Activated T-cell treated with anti-CD3 and anti-CD28 coated beads, Interleukin-2, amount 50 U/mL, for 72 hours (primary cell): ENCODE results near the gene ZDHHC11. TPM values are rescaled to one million over a fixed set of nuclear protein-coding genes. Genes with fewer than 3 reads are reported as not detected.
"Not testable (repeated sequence)": the region's sequence is repeated elsewhere in the genome, so short reads cannot be mapped to it uniquely, and the experiment has no call there.

Source experiments
- ATAC-seq, 2 donors: fragments of 150-1000 bp; cut with Tn5 transposase; replicated peaks in 1 of 2; 2 replicates each; pipeline ENCODE4 v1.10.0; 2021; ENCODE audit warnings: moderate library complexity in 2 of 2, mild to moderate bottlenecking in 1 of 2
- DNase-seq, 2 donors: peaks; one replicate each; pipeline ENCODE4 v3.0.0; 2021 to 2022; ENCODE audit warnings: mixed read lengths in 1 of 2
- H3K27ac Mint-ChIP-seq: one replicate; pipeline ENCODE4 v1.8.0; 2022; ENCODE audit warnings: mild to moderate bottlenecking, moderate library complexity, mixed read lengths
- H3K27me3 Mint-ChIP-seq: one replicate; pipeline ENCODE4 v1.8.0; 2022; ENCODE audit warnings: low read depth, mixed read lengths
- H3K36me3 Mint-ChIP-seq, 2 donors: one replicate each; pipeline ENCODE4 v1.8.0; 2022; ENCODE audit warnings: mixed read lengths in 2 of 2, mild to moderate bottlenecking in 1 of 2; ENCODE audit not compliant: insufficient read depth in 2 of 2
- H3K4me1 Mint-ChIP-seq: one replicate; pipeline ENCODE4 v1.8.0; 2022; ENCODE audit warnings: low read depth, mixed read lengths
- H3K4me3 Mint-ChIP-seq, 2 donors: one replicate each; pipeline ENCODE4 v1.8.0; 2022; ENCODE audit warnings: mild to moderate bottlenecking in 2 of 2, mixed read lengths in 2 of 2, moderate library complexity in 2 of 2
- H3K9me3 Mint-ChIP-seq, 2 donors: one replicate each; pipeline ENCODE4 v1.8.0; 2022; ENCODE audit warnings: mixed read lengths in 2 of 2
- total RNA-seq, 2 donors: library from RNA; stranded (reverse); gene quantifications; one replicate each; pipeline ENCODE4 v1.2.3, GENCODE V29; 2022

The ZDHHC11 gene
- total RNA-seq, 2 donors from 2014 or later: 28.3 to 29.5 TPM

GRCh38 chr5:819078-819477 lies 31.7 kb downstream of the ZDHHC11 start:
- DNase-seq (no peak), ATAC-seq (no peak)
- H3K4me1 Mint-ChIP-seq: no peaks in the 10 kb centered on the region
- no peak overlapping the region for H3K27ac Mint-ChIP-seq
- H3K36me3 Mint-ChIP-seq: peaks cover 3 to 4% of the 10 kb centered on the region in 2 donors
- H3K27me3 Mint-ChIP-seq: no peaks in the 10 kb centered on the region
- H3K9me3 Mint-ChIP-seq: peaks cover 0 to 2% of the 10 kb centered on the region in 2 donors
- H3K4me3 Mint-ChIP-seq: no peak overlapping the region

- Mint-ChIP-seq H3K27me3 (no peaks in the 10 kb centered on the region), H3K4me3 (no peak overlapping the region), H3K36me3 (peaks cover 2 to 3% of the 10 kb centered on the region in 2 donors), H3K9me3 (peaks cover 0 to 2% of the 10 kb centered on the region in 2 donors), H3K4me1 (no peaks in the 10 kb centered on the region), H3K27ac (no peak overlapping the region)
- ATAC-seq (no peak), DNase-seq (no peak)
These were observed 34.6 kb downstream of the ZDHHC11 start for GRCh38 chr5:816176-816575.

- Mint-ChIP-seq H3K4me3 (no peak overlapping the region), H3K27me3 (no peaks in the 10 kb centered on the region), H3K36me3 (peaks cover 2 to 3% of the 10 kb centered on the region in 2 donors), H3K4me1 (no peaks in the 10 kb centered on the region), H3K9me3 (peaks cover 0 to 2% of the 10 kb centered on the region in 2 donors), H3K27ac (no peak overlapping the region)
- no peak for DNase-seq
- ATAC-seq: no peak
These were observed 35.3 kb downstream of the ZDHHC11 start for GRCh38 chr5:815449-815848.

- not testable (repeated sequence) for DNase-seq, H3K27me3 Mint-ChIP-seq, H3K9me3 Mint-ChIP-seq, H3K27ac Mint-ChIP-seq, ATAC-seq, H3K4me1 Mint-ChIP-seq, H3K36me3 Mint-ChIP-seq, H3K4me3 Mint-ChIP-seq
These were observed 37.2 kb downstream of the ZDHHC11 start for GRCh38 chr5:813575-813974.

GRCh38 chr5:811384-811783 lies 39.4 kb downstream of the ZDHHC11 start:
- not testable (repeated sequence) for H3K27ac Mint-ChIP-seq, H3K4me3 Mint-ChIP-seq, H3K9me3 Mint-ChIP-seq, H3K4me1 Mint-ChIP-seq, H3K36me3 Mint-ChIP-seq, DNase-seq, H3K27me3 Mint-ChIP-seq, ATAC-seq

GRCh38 chr5:807719-808514 lies 42.9 kb downstream of the ZDHHC11 start:
- H3K9me3 Mint-ChIP-seq, ATAC-seq, H3K4me3 Mint-ChIP-seq: not testable (repeated sequence)

GRCh38 chr5:801472-801871 lies 49.3 kb downstream of the ZDHHC11 start:
- Mint-ChIP-seq H3K27ac (no peak overlapping the region), H3K27me3 (peaks cover 13% of the 10 kb centered on the region), H3K36me3 (peaks cover 6 to 10% of the 10 kb centered on the region in 2 donors), H3K9me3 (peaks cover 7% of the 10 kb centered on the region in 2 donors), H3K4me1 (no peaks in the 10 kb centered on the region), H3K4me3 (no peak overlapping the region)
- ATAC-seq (no peak), DNase-seq (no peak)

More at GRCh38 chr5:807719-808514, 42.9 kb downstream of the ZDHHC11 start:
- H3K27ac Mint-ChIP-seq, H3K27me3 Mint-ChIP-seq, H3K4me1 Mint-ChIP-seq, H3K36me3 Mint-ChIP-seq, DNase-seq: not testable (repeated sequence)

GRCh38 chr5:801055-801454 lies 49.7 kb downstream of the ZDHHC11 start:
- peaks cover 13% of the 10 kb centered on the region for H3K27me3 Mint-ChIP-seq
- H3K4me1 Mint-ChIP-seq: not testable (repeated sequence)

GRCh38 chr5:798505-799138 lies 52.2 kb downstream of the ZDHHC11 start:
- not testable (repeated sequence) for H3K4me1 Mint-ChIP-seq, H3K27me3 Mint-ChIP-seq, H3K27ac Mint-ChIP-seq, H3K9me3 Mint-ChIP-seq, DNase-seq, H3K4me3 Mint-ChIP-seq
- peaks cover 4 to 11% of the 10 kb centered on the region in 2 donors for H3K36me3 Mint-ChIP-seq
- peak in 1 of 2 donors; percentile 67 for ATAC-seq

More at GRCh38 chr5:801055-801454, 49.7 kb downstream of the ZDHHC11 start:
- not testable (repeated sequence) for H3K27ac Mint-ChIP-seq, H3K4me3 Mint-ChIP-seq, H3K9me3 Mint-ChIP-seq, ATAC-seq, DNase-seq
- H3K36me3 Mint-ChIP-seq: peaks cover 6 to 11% of the 10 kb centered on the region in 2 donors

GRCh38 chr5:797986-798385 lies 52.8 kb downstream of the ZDHHC11 start:
- H3K4me3 Mint-ChIP-seq, ATAC-seq, DNase-seq, H3K27me3 Mint-ChIP-seq, H3K9me3 Mint-ChIP-seq, H3K27ac Mint-ChIP-seq, H3K4me1 Mint-ChIP-seq: not testable (repeated sequence)
- H3K36me3 Mint-ChIP-seq: peaks cover 5 to 13% of the 10 kb centered on the region in 2 donors

- not testable (repeated sequence) for ATAC-seq, H3K27me3 Mint-ChIP-seq, DNase-seq, H3K4me1 Mint-ChIP-seq, H3K27ac Mint-ChIP-seq, H3K36me3 Mint-ChIP-seq, H3K9me3 Mint-ChIP-seq, H3K4me3 Mint-ChIP-seq
These were observed 54.9 kb downstream of the ZDHHC11 start for GRCh38 chr5:795873-796272.

- peaks cover 2 to 14% of the 10 kb centered on the region in 2 donors for H3K9me3 Mint-ChIP-seq
- not testable (repeated sequence) for H3K4me1 Mint-ChIP-seq, H3K36me3 Mint-ChIP-seq, H3K4me3 Mint-ChIP-seq, ATAC-seq, H3K27me3 Mint-ChIP-seq, H3K27ac Mint-ChIP-seq, DNase-seq
These were observed 55.8 kb downstream of the ZDHHC11 start for GRCh38 chr5:794948-795347.

- not testable (repeated sequence) for H3K27ac Mint-ChIP-seq, DNase-seq, H3K4me3 Mint-ChIP-seq, ATAC-seq, H3K4me1 Mint-ChIP-seq, H3K36me3 Mint-ChIP-seq
- Mint-ChIP-seq H3K9me3 (peaks cover 0 to 15% of the 10 kb centered on the region in 2 donors), H3K27me3 (peaks cover 21% of the 10 kb centered on the region)
These were observed 62.1 kb downstream of the ZDHHC11 start for GRCh38 chr5:788703-789102.
